Esophagus squamous epithelium (tissue), 5 donors: ENCODE results near the gene C3. TPM values are rescaled to one million over a fixed set of nuclear protein-coding genes. Genes with fewer than 3 reads are reported as not detected.
"Not testable (repeated sequence)": the region's sequence is repeated elsewhere in the genome, so short reads cannot be mapped to it uniquely, and the experiment has no call there.

Source experiments
- DNase-seq: peaks from one replicate; lab custom pipeline; 2025; lab: John Stamatoyannopoulos, UW
- H3K27ac ChIP-seq, 4 donors: fragments of 200-600 bp; sonication (generic); one replicate each; pipeline ENCODE4 v1.5.1; 2016 to 2019; ENCODE audit warnings: mild to moderate bottlenecking in 1 of 4
- H3K27me3 ChIP-seq, 4 donors: fragments of 200-600 bp; sonication (generic); 1 replicate in 3 of 4; 2 replicates in 1 of 4; pipeline versions ENCODE4 v1.5.1 to v1.6.0; 2017 to 2021; ENCODE audit warnings: antibody characterized with exemption in 1 of 4
- H3K36me3 ChIP-seq, 3 donors: fragments of 200-600 bp; sonication (generic); one replicate each; pipeline ENCODE4 v1.5.1; 2016 to 2019
- H3K4me1 ChIP-seq, 3 donors: fragments of 200-600 bp; sonication (generic); one replicate each; pipeline ENCODE4 v1.5.1; 2017 to 2019
- H3K4me3 ChIP-seq, 4 donors: fragments of 200-600 bp; sonication (generic); 1 replicate in 3 of 4; 2 replicates in 1 of 4; pipeline ENCODE4 v1.5.1; 2016 to 2019; ENCODE audit warnings: mild to moderate bottlenecking in 2 of 4, moderate library complexity in 1 of 4
- H3K9me3 ChIP-seq, 3 donors: fragments of 200-600 bp; sonication (generic); one replicate each; pipeline ENCODE4 v1.5.1; 2016 to 2019
- POLR2A ChIP-seq, 4 donors: fragments of 450-650 bp; IDR thresholded peaks; one replicate each; pipeline ENCODE4 v1.6.1; 2017; ENCODE audit warnings: antibody characterized with exemption in 4 of 4, mild to moderate bottlenecking in 4 of 4, moderate library complexity in 3 of 4
- WGBS, 2 donors: methylation state at CpG; one replicate each; pipeline ENCODE4 v1.1.5; 2018; 5-methylcytosine and 5-hydroxymethylcytosine counted together
- intact Hi-C: fragments of 100-400 bp; cut with DNase I; formaldehyde crosslinking; loops from one replicate; pipeline ENCODE4 v1.15.0; 2022
- total RNA-seq, 4 donors: library from RNA; depleted of rRNA; stranded (reverse); fragments of >200 nt; gene quantifications; one replicate each; pipeline ENCODE4 v1.1.0, GENCODE V29; 2016
- TF ChIP-seq, protein P1 (sequence below), 6 experiments: fragments of 450-650 bp in 4 of 6; fragments of 200-600 bp in 2 of 6; sonication (generic) in 2 of 6; IDR thresholded peaks; one replicate each; pipeline ENCODE4 v1.5.1; 2016 to 2019; ENCODE audit warnings: antibody characterized with exemption in 6 of 6, mild to moderate bottlenecking in 4 of 6, moderate library complexity in 4 of 6
- donor health status: DM: yes; HTN: yes; CAD: no.

C3 gene
- total RNA-seq, 4 donors from 2014 or later = 12.0 to 501 (median 189) TPM

DNA sequence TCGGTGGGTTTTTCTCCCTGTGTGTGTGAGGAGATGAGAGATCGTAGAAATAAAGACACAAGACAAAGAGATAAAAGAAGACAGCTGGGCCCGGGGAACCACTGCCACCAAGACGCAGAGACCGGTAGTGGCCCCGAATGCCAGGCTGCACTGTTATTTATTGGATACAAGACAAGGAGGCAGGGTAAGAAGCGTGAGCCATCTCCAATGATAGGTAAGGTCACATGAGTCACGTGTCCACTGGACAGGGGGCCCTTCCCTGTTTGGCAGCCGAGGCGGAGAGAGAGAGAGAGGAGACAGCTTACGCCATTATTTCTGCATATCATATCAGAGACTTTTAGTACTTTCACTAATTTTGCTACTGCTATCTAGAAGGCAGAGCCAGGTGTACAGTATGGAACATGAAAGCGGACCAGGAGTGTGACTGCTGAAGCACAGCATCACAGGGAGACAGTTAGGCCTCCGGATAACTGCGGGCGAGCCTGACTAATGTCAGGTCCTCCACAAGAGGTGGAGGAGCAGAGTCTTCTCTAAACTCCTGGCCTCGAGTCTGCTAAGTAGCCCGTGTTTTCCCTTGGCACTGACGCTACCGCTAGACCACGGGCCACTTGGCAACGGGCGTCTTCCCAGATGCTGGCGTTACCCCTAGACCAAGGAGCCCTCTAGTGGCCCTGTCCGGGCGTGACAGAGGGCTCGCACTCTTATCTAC lies 87.5 kb downstream of the C3 start:
- WGBS, 2 donors = 47 to 49% methylated on average over 25 to 26 of the region's 26 CpGs
- not testable (repeated sequence) for H3K36me3 ChIP-seq, H3K27me3 ChIP-seq, H3K4me1 ChIP-seq, DNase-seq, H3K9me3 ChIP-seq, H3K27ac ChIP-seq, H3K4me3 ChIP-seq
- intact Hi-C loops = loop anchor here (5.0 kb wide), 2 partner anchors 116 to 229 kb away; no protein-coding TSS in a partner anchor
- TF ChIP-seq, protein P1, sequence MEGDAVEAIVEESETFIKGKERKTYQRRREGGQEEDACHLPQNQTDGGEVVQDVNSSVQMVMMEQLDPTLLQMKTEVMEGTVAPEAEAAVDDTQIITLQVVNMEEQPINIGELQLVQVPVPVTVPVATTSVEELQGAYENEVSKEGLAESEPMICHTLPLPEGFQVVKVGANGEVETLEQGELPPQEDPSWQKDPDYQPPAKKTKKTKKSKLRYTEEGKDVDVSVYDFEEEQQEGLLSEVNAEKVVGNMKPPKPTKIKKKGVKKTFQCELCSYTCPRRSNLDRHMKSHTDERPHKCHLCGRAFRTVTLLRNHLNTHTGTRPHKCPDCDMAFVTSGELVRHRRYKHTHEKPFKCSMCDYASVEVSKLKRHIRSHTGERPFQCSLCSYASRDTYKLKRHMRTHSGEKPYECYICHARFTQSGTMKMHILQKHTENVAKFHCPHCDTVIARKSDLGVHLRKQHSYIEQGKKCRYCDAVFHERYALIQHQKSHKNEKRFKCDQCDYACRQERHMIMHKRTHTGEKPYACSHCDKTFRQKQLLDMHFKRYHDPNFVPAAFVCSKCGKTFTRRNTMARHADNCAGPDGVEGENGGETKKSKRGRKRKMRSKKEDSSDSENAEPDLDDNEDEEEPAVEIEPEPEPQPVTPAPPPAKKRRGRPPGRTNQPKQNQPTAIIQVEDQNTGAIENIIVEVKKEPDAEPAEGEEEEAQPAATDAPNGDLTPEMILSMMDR (IDR thresholded peaks at IDR 0.05) = peak; percentile 49 to 79 (median 68)

DNA sequence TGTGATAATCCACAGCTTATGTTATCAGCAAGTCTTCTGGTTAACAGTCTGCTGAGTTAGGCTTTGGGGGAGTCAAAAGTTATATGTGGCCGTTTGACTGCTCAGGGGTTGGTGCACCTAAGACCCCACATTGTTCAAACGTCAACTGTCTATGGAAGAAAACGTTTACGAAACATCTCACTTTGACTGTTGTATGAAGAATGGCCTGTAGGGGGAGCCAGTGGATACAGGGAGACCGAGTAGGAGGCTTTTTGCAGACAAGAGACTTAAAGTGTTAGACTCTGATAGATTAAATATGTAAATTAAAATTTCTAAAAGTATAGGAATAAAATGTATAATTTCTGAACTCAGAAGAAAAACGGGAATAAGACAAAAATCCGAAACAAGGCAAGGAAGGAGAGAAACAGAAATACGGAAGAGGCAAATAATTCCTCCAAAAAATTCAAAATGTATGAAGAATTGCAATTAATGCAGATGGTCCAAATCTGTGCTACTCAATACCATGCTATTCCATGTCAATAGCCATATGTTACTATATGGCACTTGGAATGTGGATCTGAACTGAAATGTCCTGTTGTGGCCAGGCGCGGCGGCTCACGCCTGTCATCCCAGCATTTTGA lies 88.3 kb downstream of the C3 start:
- intact Hi-C loops = loop anchor here (5.0 kb wide), 2 partner anchors 115 to 230 kb away; no protein-coding TSS in a partner anchor

More for the DNA sequence above, 88.3 kb downstream of the C3 start:
- H3K27ac ChIP-seq = no peak overlapping the region
- H3K9me3 ChIP-seq = no peaks in the 10 kb centered on the region
- WGBS, 2 donors = 37 to 38% methylated on average over 12 of the region's 12 CpGs
- peak; percentile 13 for DNase-seq
- H3K27me3 ChIP-seq = peaks cover 0 to 6% (median 0%) of the 10 kb centered on the region in 4 donors
- no peaks in the 10 kb centered on the region for H3K36me3 ChIP-seq
- no peak overlapping the region for H3K4me3 ChIP-seq
- no peaks in the 10 kb centered on the region for H3K4me1 ChIP-seq
- TF ChIP-seq, protein P1 (IDR thresholded peaks at IDR 0.05) = peak; percentile 55 to 87 (median 86)
- TF ChIP-seq POLR2A (IDR thresholded peaks at IDR 0.05) = no peak

Other genes with a start within 250 kb of the C3 start
- 1 to 10 TPM in 2 of 4 donors, under 1 TPM in 2; 0.62 to 4.2 (median 1.2) TPM for gene DENND1C, start 238.9 kb downstream of the C3 start, total RNA-seq
- 1 to 10 TPM in 1 of 4 donors, not detected in 3; 7.8 TPM for gene TUBB4A, start 218.3 kb downstream of the C3 start, total RNA-seq
- 10 to 100 TPM in 3 of 4 donors, 1 to 10 TPM in 1; 6.3 to 21.6 (median 17.8) TPM for gene TNFSF9, start 189.6 kb downstream of the C3 start, total RNA-seq
- 1 to 10 TPM in 1 of 4 donors, not detected in 3; 4.0 TPM for gene CD70, start 129.5 kb downstream of the C3 start, total RNA-seq
- 1 to 10 TPM in 2 of 4 donors, under 1 TPM in 2; 0.09 to 1.3 (median 0.86) TPM for gene TNFSF14, start 50.5 kb downstream of the C3 start, total RNA-seq
- gene GPR108, start 16.9 kb upstream of the C3 start, total RNA-seq = 10 to 100 TPM; 45.7 to 72.8 (median 52.0) TPM
- gene TRIP10, start 19.0 kb upstream of the C3 start, total RNA-seq = 100 to 1,000 TPM in 3 of 4 donors, 10 to 100 TPM in 1; 67.6 to 160 (median 117) TPM
- 10 to 100 TPM; 17.3 to 52.1 (median 40.6) TPM for gene SH2D3A, start 46.8 kb upstream of the C3 start, total RNA-seq
- gene VAV1, start 52.1 kb upstream of the C3 start, total RNA-seq = 1 to 10 TPM in 3 of 4 donors, under 1 TPM in 1; 0.83 to 7.6 (median 3.6) TPM
- under 1 TPM in 1 of 4 donors, not detected in 3; 0.38 TPM for gene ADGRE1, start 166.9 kb upstream of the C3 start, total RNA-seq